Effector memory CD4-positive, alpha-beta T cell (primary cell): Measurements from ENCODE around the gene RPS19.

Source experiments
- DNase-seq, 3 donors: peaks; one replicate each; pipeline ENCODE4 v3.0.0-alpha.2; 2020
- H3K27ac ChIP-seq: 2 replicates; pipeline ENCODE4 v1.7.0; 2013; ENCODE audit warnings: mild to moderate bottlenecking, low read length, moderate library complexity; ENCODE audit not compliant: insufficient read depth, poor library complexity, severe bottlenecking
- H3K27me3 ChIP-seq: replicated peaks from 2 replicates; pipeline ENCODE4 v1.7.0; 2013; ENCODE audit warnings: mild to moderate bottlenecking, low read length; ENCODE audit not compliant: insufficient read depth, control insufficient read depth, poor library complexity, severe bottlenecking
- H3K36me3 ChIP-seq: 2 replicates; pipeline ENCODE4 v1.7.0; 2013; ENCODE audit warnings: mild to moderate bottlenecking, low read length, moderate library complexity; ENCODE audit not compliant: control insufficient read depth, insufficient read depth
- H3K4me1 ChIP-seq: 2 replicates; pipeline ENCODE4 v1.7.0; 2013; ENCODE audit warnings: low read length, mild to moderate bottlenecking; ENCODE audit not compliant: control insufficient read depth, insufficient read depth, poor library complexity, severe bottlenecking
- H3K4me3 ChIP-seq: 2 replicates; pipeline ENCODE4 v1.7.0; 2013; ENCODE audit warnings: low read length, low read depth, mild to moderate bottlenecking; ENCODE audit not compliant: insufficient read depth, poor library complexity, severe bottlenecking
- H3K9me3 ChIP-seq: 2 replicates; pipeline ENCODE4 v1.7.0; 2013; ENCODE audit warnings: mild to moderate bottlenecking, low read length, moderate library complexity; ENCODE audit not compliant: control insufficient read depth

The RPS19 gene

GRCh38 chr19:41906271-41906670 is 46.2 kb downstream of the RPS19 start:
- Histone ChIP-seq H3K4me1 (peaks cover 7% of the 10 kb centered on the region), H3K9me3 (no peaks in the 10 kb centered on the region), H3K36me3 (peaks cover 61% of the 10 kb centered on the region), H3K27me3 (no peaks in the 10 kb centered on the region), H3K4me3 (no peak overlapping the region), H3K27ac (no peak overlapping the region)
- no peak for DNase-seq

GRCh38 chr19:41906916-41907680 is 47.0 kb downstream of the RPS19 start:
- H3K36me3 ChIP-seq: peaks cover 53% of the 10 kb centered on the region
- no peaks in the 10 kb centered on the region for H3K9me3 ChIP-seq
- H3K4me1 ChIP-seq: peaks cover 14% of the 10 kb centered on the region
- no peak overlapping the region for H3K27ac ChIP-seq
- H3K27me3 ChIP-seq: no peaks in the 10 kb centered on the region
- DNase-seq: no peak
- no peak overlapping the region for H3K4me3 ChIP-seq

GRCh38 chr19:41907994-41908615 is 48.0 kb downstream of the RPS19 start:
- Histone ChIP-seq H3K9me3 (no peaks in the 10 kb centered on the region), H3K4me3 (no peak overlapping the region), H3K27me3 (no peaks in the 10 kb centered on the region), H3K4me1 (peaks cover 23% of the 10 kb centered on the region), H3K27ac (no peak overlapping the region), H3K36me3 (peaks cover 43% of the 10 kb centered on the region)
- no peak for DNase-seq

- H3K9me3 ChIP-seq: no peaks in the 10 kb centered on the region
- H3K4me3 ChIP-seq: no peak overlapping the region
- H3K4me1 ChIP-seq: peaks cover 31% of the 10 kb centered on the region
- H3K27ac ChIP-seq: no peak overlapping the region
- peaks cover 7% of the 10 kb centered on the region for H3K27me3 ChIP-seq
- H3K36me3 ChIP-seq: peaks cover 35% of the 10 kb centered on the region
- no peak for DNase-seq
These were observed 48.8 kb downstream of the RPS19 start for GRCh38 chr19:41908724-41909464.

- Histone ChIP-seq H3K4me1 (peaks cover 30% of the 10 kb centered on the region), H3K36me3 (peaks cover 27% of the 10 kb centered on the region), H3K4me3 (no peak overlapping the region), H3K27ac (no peak overlapping the region), H3K9me3 (no peaks in the 10 kb centered on the region), H3K27me3 (peaks cover 10% of the 10 kb centered on the region)
- no peak for DNase-seq
These were observed 49.7 kb downstream of the RPS19 start for GRCh38 chr19:41909706-41910105.

- DNase-seq: no peak
- Histone ChIP-seq H3K27me3 (peaks cover 14% of the 10 kb centered on the region), H3K4me1 (peaks cover 36% of the 10 kb centered on the region), H3K27ac (no peak overlapping the region), H3K36me3 (peaks cover 20% of the 10 kb centered on the region), H3K9me3 (no peaks in the 10 kb centered on the region), H3K4me3 (no peak overlapping the region)
These were observed 50.4 kb downstream of the RPS19 start for GRCh38 chr19:41910240-41910991.

- H3K4me3 ChIP-seq: no peak overlapping the region
- peaks cover 42% of the 10 kb centered on the region for H3K4me1 ChIP-seq
- H3K27ac ChIP-seq: no peak overlapping the region
- DNase-seq: no peak
- peaks cover 12% of the 10 kb centered on the region for H3K36me3 ChIP-seq
- H3K27me3 ChIP-seq: peaks cover 20% of the 10 kb centered on the region
- H3K9me3 ChIP-seq: no peaks in the 10 kb centered on the region
These were observed 51.2 kb downstream of the RPS19 start for GRCh38 chr19:41910992-41911888.

GRCh38 chr19:41911889-41912731 is 52.1 kb downstream of the RPS19 start:
- peaks cover 20% of the 10 kb centered on the region for H3K27me3 ChIP-seq
- H3K27ac ChIP-seq: no peak overlapping the region
- DNase-seq: no peak
- H3K4me1 ChIP-seq: peaks cover 42% of the 10 kb centered on the region
- no peak overlapping the region for H3K4me3 ChIP-seq
- peaks cover 3% of the 10 kb centered on the region for H3K36me3 ChIP-seq
- H3K9me3 ChIP-seq: no peaks in the 10 kb centered on the region
